Activated naive CD8-positive, alpha-beta T cell treated with anti-CD3 and anti-CD28 coated beads for 36 hours (primary cell): Measurements from ENCODE around the gene IRF2. TPM values are rescaled to one million over a fixed set of nuclear protein-coding genes. Genes with fewer than 3 reads are reported as not detected.
A peak's percentile ranks its signal among the peaks of the same experiment; 100 is the strongest.

Experiments used
- DNase-seq: peaks from one replicate; pipeline ENCODE4 v3.0.0; 2021
- H3K27ac Mint-ChIP-seq: one replicate; pipeline ENCODE4 v1.8.0; 2022; ENCODE audit warnings: mild to moderate bottlenecking, moderate library complexity, mixed read lengths
- H3K27me3 Mint-ChIP-seq: one replicate; pipeline ENCODE4 v1.8.0; 2022; ENCODE audit warnings: mild to moderate bottlenecking, mixed read lengths
- H3K36me3 Mint-ChIP-seq: one replicate; pipeline ENCODE4 v1.8.0; 2021; ENCODE audit warnings: mild to moderate bottlenecking, mixed read lengths
- H3K4me1 Mint-ChIP-seq: one replicate; pipeline ENCODE4 v1.8.0; 2021; ENCODE audit warnings: mixed read lengths
- H3K4me3 Mint-ChIP-seq: one replicate; pipeline ENCODE4 v1.8.0; 2022; ENCODE audit warnings: mild to moderate bottlenecking, moderate library complexity, mixed read lengths
- H3K9me3 Mint-ChIP-seq: one replicate; pipeline ENCODE4 v1.8.0; 2022; ENCODE audit warnings: mixed read lengths
- total RNA-seq, 2 experiments: library from RNA; stranded (reverse); gene quantifications; one replicate each; pipeline ENCODE4 v1.2.3, GENCODE V29; 2021

IRF2 gene
- total RNA-seq, 2 experiments from 2014 or later: 49.1 to 61.4 TPM

GRCh38 chr4:184420402-184420801, 53.9 kb downstream of the IRF2 start:
- Mint-ChIP-seq H3K4me1 (peaks cover 77% of the 10 kb centered on the region), H3K9me3 (peaks cover 10% of the 10 kb centered on the region), H3K4me3 (no peak overlapping the region), H3K36me3 (peaks cover 74% of the 10 kb centered on the region), H3K27me3 (no peaks in the 10 kb centered on the region), H3K27ac (peak overlapping the region; percentile 86)
- DNase-seq: no peak

GRCh38 chr4:184419976-184420375, 54.4 kb downstream of the IRF2 start:
- Mint-ChIP-seq H3K4me3 (no peak overlapping the region), H3K36me3 (peaks cover 75% of the 10 kb centered on the region), H3K4me1 (peaks cover 81% of the 10 kb centered on the region), H3K27me3 (no peaks in the 10 kb centered on the region), H3K27ac (peak overlapping the region; percentile 86), H3K9me3 (peaks cover 10% of the 10 kb centered on the region)
- no peak for DNase-seq

- peaks cover 4% of the 10 kb centered on the region for H3K9me3 Mint-ChIP-seq
- peaks cover 69% of the 10 kb centered on the region for H3K36me3 Mint-ChIP-seq
- peak overlapping the region; percentile 66 for H3K4me3 Mint-ChIP-seq
Observed at GRCh38 chr4:184417802-184418511, 56.4 kb downstream of the IRF2 start.

GRCh38 chr4:184416913-184417734, 57.2 kb downstream of the IRF2 start:
- H3K9me3 Mint-ChIP-seq: no peaks in the 10 kb centered on the region
- peak; percentile 63 for DNase-seq
- H3K27me3 Mint-ChIP-seq: no peaks in the 10 kb centered on the region
- peaks cover 73% of the 10 kb centered on the region for H3K4me1 Mint-ChIP-seq
- H3K36me3 Mint-ChIP-seq: peaks cover 65% of the 10 kb centered on the region
- H3K27ac Mint-ChIP-seq: peak overlapping the region; percentile 89
- peak overlapping the region; percentile 55 for H3K4me3 Mint-ChIP-seq

More at GRCh38 chr4:184417802-184418511, 56.4 kb downstream of the IRF2 start:
- no peak for DNase-seq
- peaks cover 76% of the 10 kb centered on the region for H3K4me1 Mint-ChIP-seq
- H3K27ac Mint-ChIP-seq: peak overlapping the region; percentile 89
- H3K27me3 Mint-ChIP-seq: no peaks in the 10 kb centered on the region

GRCh38 chr4:184415071-184415470, 59.3 kb downstream of the IRF2 start:
- Mint-ChIP-seq H3K27ac (peak overlapping the region; percentile 89), H3K4me1 (peaks cover 65% of the 10 kb centered on the region), H3K27me3 (no peaks in the 10 kb centered on the region), H3K9me3 (no peaks in the 10 kb centered on the region), H3K4me3 (no peak overlapping the region), H3K36me3 (peaks cover 56% of the 10 kb centered on the region)
- no peak for DNase-seq

GRCh38 chr4:184413261-184414046, 60.9 kb downstream of the IRF2 start:
- Mint-ChIP-seq H3K27me3 (no peaks in the 10 kb centered on the region), H3K4me1 (peaks cover 65% of the 10 kb centered on the region), H3K36me3 (peaks cover 60% of the 10 kb centered on the region), H3K4me3 (no peak overlapping the region), H3K9me3 (no peaks in the 10 kb centered on the region), H3K27ac (peak overlapping the region; percentile 52)
- no peak for DNase-seq

- peak overlapping the region; percentile 66 for H3K27ac Mint-ChIP-seq
- H3K27me3 Mint-ChIP-seq: no peaks in the 10 kb centered on the region
- no peaks in the 10 kb centered on the region for H3K9me3 Mint-ChIP-seq
- H3K4me3 Mint-ChIP-seq: no peak overlapping the region
- DNase-seq: no peak
- H3K36me3 Mint-ChIP-seq: peaks cover 60% of the 10 kb centered on the region
- H3K4me1 Mint-ChIP-seq: peaks cover 53% of the 10 kb centered on the region
Observed at GRCh38 chr4:184410748-184411147, 63.6 kb downstream of the IRF2 start.

- Mint-ChIP-seq H3K27me3 (no peaks in the 10 kb centered on the region), H3K27ac (peak overlapping the region; percentile 66), H3K9me3 (no peaks in the 10 kb centered on the region), H3K4me1 (peaks cover 48% of the 10 kb centered on the region), H3K36me3 (peaks cover 58% of the 10 kb centered on the region), H3K4me3 (peak overlapping the region; percentile 12)
- DNase-seq: peak; percentile 47
Observed at GRCh38 chr4:184409911-184410692, 64.2 kb downstream of the IRF2 start.

- H3K4me1 Mint-ChIP-seq: peaks cover 45% of the 10 kb centered on the region
- peak overlapping the region; percentile 66 for H3K27ac Mint-ChIP-seq
- DNase-seq: no peak
- no peak overlapping the region for H3K4me3 Mint-ChIP-seq
- H3K9me3 Mint-ChIP-seq: no peaks in the 10 kb centered on the region
- peaks cover 55% of the 10 kb centered on the region for H3K36me3 Mint-ChIP-seq
- H3K27me3 Mint-ChIP-seq: no peaks in the 10 kb centered on the region
Observed at GRCh38 chr4:184409502-184409901, 64.8 kb downstream of the IRF2 start.

GRCh38 chr4:184408684-184409081, 65.7 kb downstream of the IRF2 start:
- Mint-ChIP-seq H3K4me3 (no peak overlapping the region), H3K27ac (peak overlapping the region; percentile 18), H3K27me3 (no peaks in the 10 kb centered on the region), H3K9me3 (no peaks in the 10 kb centered on the region), H3K4me1 (peaks cover 43% of the 10 kb centered on the region), H3K36me3 (peaks cover 51% of the 10 kb centered on the region)
- no peak for DNase-seq

GRCh38 chr4:184408021-184408683, 66.2 kb downstream of the IRF2 start:
- Mint-ChIP-seq H3K27ac (no peak overlapping the region), H3K27me3 (no peaks in the 10 kb centered on the region), H3K4me3 (no peak overlapping the region), H3K4me1 (peaks cover 44% of the 10 kb centered on the region), H3K9me3 (no peaks in the 10 kb centered on the region), H3K36me3 (peaks cover 51% of the 10 kb centered on the region)
- no peak for DNase-seq

- no peak overlapping the region for H3K27ac Mint-ChIP-seq
- H3K9me3 Mint-ChIP-seq: no peaks in the 10 kb centered on the region
- H3K4me1 Mint-ChIP-seq: peaks cover 53% of the 10 kb centered on the region
- DNase-seq: no peak
- no peaks in the 10 kb centered on the region for H3K27me3 Mint-ChIP-seq
- peaks cover 55% of the 10 kb centered on the region for H3K36me3 Mint-ChIP-seq
- H3K4me3 Mint-ChIP-seq: no peak overlapping the region
Observed at GRCh38 chr4:184406958-184407391, 67.4 kb downstream of the IRF2 start.

GRCh38 chr4:184404047-184404446, 70.3 kb downstream of the IRF2 start:
- no peaks in the 10 kb centered on the region for H3K27me3 Mint-ChIP-seq
- H3K36me3 Mint-ChIP-seq: peaks cover 43% of the 10 kb centered on the region
- H3K9me3 Mint-ChIP-seq: no peaks in the 10 kb centered on the region
- DNase-seq: no peak
- H3K4me1 Mint-ChIP-seq: peaks cover 39% of the 10 kb centered on the region
- no peak overlapping the region for H3K27ac Mint-ChIP-seq
- H3K4me3 Mint-ChIP-seq: no peak overlapping the region

- H3K4me1 Mint-ChIP-seq: peaks cover 32% of the 10 kb centered on the region
- H3K4me3 Mint-ChIP-seq: no peak overlapping the region
- H3K27me3 Mint-ChIP-seq: no peaks in the 10 kb centered on the region
- no peak for DNase-seq
- peaks cover 38% of the 10 kb centered on the region for H3K36me3 Mint-ChIP-seq
- peak overlapping the region; percentile 0 for H3K27ac Mint-ChIP-seq
- H3K9me3 Mint-ChIP-seq: no peaks in the 10 kb centered on the region
Observed at GRCh38 chr4:184403384-184403781, 71.0 kb downstream of the IRF2 start.
